Hepatocyte (in vitro differentiated cells): ENCODE data around the gene SYNJ1. TPM values are rescaled to one million over a fixed set of nuclear protein-coding genes. Genes with fewer than 3 reads are reported as not detected.
"Not testable (repeated sequence)": the region's sequence is repeated elsewhere in the genome, so short reads cannot be mapped to it uniquely, and the experiment has no call there.

ENCODE experiments used
- DNase-seq: peaks from one replicate; pipeline ENCODE4 v3.0.0-alpha.2; 2016; ENCODE audit warnings: low spot score
- H2AFZ ChIP-seq: fragments of 200-600 bp; sonication (generic); 2 replicates; pipeline ENCODE4 v1.6.0; 2016; ENCODE audit warnings: antibody characterized with exemption, mild to moderate bottlenecking
- H3K27ac ChIP-seq: fragments of 200-600 bp; sonication (generic); 2 replicates; pipeline ENCODE4 v1.5.1; 2016; ENCODE audit warnings: mild to moderate bottlenecking
- H3K27me3 ChIP-seq: fragments of 200-600 bp; sonication (generic); 2 replicates; pipeline ENCODE4 v1.6.1; 2016
- H3K36me3 ChIP-seq: fragments of 200-600 bp; sonication (generic); replicated peaks from 2 replicates; pipeline ENCODE4 v1.5.1; 2016; ENCODE audit warnings: low read depth; ENCODE audit not compliant: insufficient read depth
- H3K4me1 ChIP-seq: fragments of 200-600 bp; sonication (generic); 2 replicates; pipeline ENCODE4 v1.5.1; 2016; ENCODE audit warnings: mild to moderate bottlenecking, moderate library complexity; ENCODE audit not compliant: insufficient read depth
- H3K4me2 ChIP-seq: fragments of 200-600 bp; sonication (generic); 2 replicates; pipeline ENCODE4 v1.6.0; 2016
- H3K4me3 ChIP-seq: fragments of 200-600 bp; sonication (generic); 2 replicates; pipeline ENCODE4 v1.5.1; 2016; ENCODE audit warnings: mild to moderate bottlenecking
- H3K79me2 ChIP-seq: fragments of 200-600 bp; sonication (generic); 2 replicates; pipeline ENCODE4 v1.6.0; 2017; ENCODE audit warnings: mild to moderate bottlenecking
- H3K9me2 ChIP-seq: fragments of 200-600 bp; sonication (generic); replicated peaks from 2 replicates; pipeline ENCODE4 v1.6.0; 2017; ENCODE audit warnings: mild to moderate bottlenecking; ENCODE audit not compliant: insufficient read depth
- H3K9me3 ChIP-seq: fragments of 200-600 bp; sonication (generic); 2 replicates; pipeline ENCODE4 v1.5.1; 2016; ENCODE audit warnings: low read depth, mild to moderate bottlenecking
- H4K20me1 ChIP-seq: fragments of 200-600 bp; sonication (generic); 2 replicates; pipeline ENCODE4 v1.6.0; 2016; ENCODE audit warnings: mild to moderate bottlenecking; ENCODE audit not compliant: insufficient read depth, poor library complexity, severe bottlenecking
- CTCF ChIP-seq: fragments of 200-600 bp; sonication (generic); IDR thresholded peaks from 2 replicates; pipeline ENCODE4 v1.5.1; 2016; ENCODE audit warnings: antibody characterized with exemption, mild to moderate bottlenecking; ENCODE audit not compliant: poor library complexity
- EZH2 ChIP-seq: fragments of 200-600 bp; sonication (generic); IDR thresholded peaks from 2 replicates; pipeline ENCODE4 v1.6.1; 2016; ENCODE audit warnings: antibody characterized with exemption, mild to moderate bottlenecking, borderline replicate concordance
- EZH2phosphoT487 ChIP-seq: fragments of 200-600 bp; sonication (generic); IDR thresholded peaks from one replicate; pipeline ENCODE4 v1.6.1; 2018; ENCODE audit warnings: antibody characterized with exemption, mild to moderate bottlenecking, low read depth, moderate library complexity; ENCODE audit not compliant: unreplicated experiment, severe bottlenecking
- WGBS: methylation state at CpG from one replicate; pipeline ENCODE4 v1.1.6; 2016; ENCODE audit warnings: low lambda C conversion rate; ENCODE audit errors: missing lambda C conversion rate; 5-methylcytosine and 5-hydroxymethylcytosine counted together
- polyA plus RNA-seq: library from polyadenylated mRNA; unstranded; fragments of >200 nt; fragmentation: Nextera tagmentation; extraction: Ambion mirVana; gene quantifications from 2 replicates; pipeline ENCODE4 v1.2.1, GENCODE V29; 2016
- total RNA-seq: library from RNA; depleted of rRNA; stranded (reverse); fragments of >200 nt; gene quantifications from 2 replicates; pipeline ENCODE4 v1.2.3, GENCODE V29; 2014

SYNJ1 gene
- total and polyA plus RNA-seq, 2 experiments from 2014 or later = 3.9 to 8.9 TPM

GRCh38 chr21:32666258-32666657, 61.6 kb downstream of the SYNJ1 start:
- peaks cover 17% of the 10 kb centered on the region for H3K9me3 ChIP-seq
- no peaks in the 10 kb centered on the region for H4K20me1 ChIP-seq
- no peak overlapping the region for H2AFZ ChIP-seq
- H3K4me3 ChIP-seq = no peak overlapping the region
- H3K4me1 ChIP-seq = no peaks in the 10 kb centered on the region
- DNase-seq = no peak
- WGBS = 65% methylated on average over 1 of the region's 1 CpG
- H3K79me2 ChIP-seq = no peaks in the 10 kb centered on the region
- TF ChIP-seq EZH2phosphoT487 = no peak
- TF ChIP-seq CTCF = no peak
- no peak for TF ChIP-seq EZH2
- peaks cover 7% of the 10 kb centered on the region for H3K36me3 ChIP-seq
- H3K27me3 ChIP-seq = no peaks in the 10 kb centered on the region
- no peak overlapping the region for H3K27ac ChIP-seq
- no peak overlapping the region for H3K4me2 ChIP-seq
- H3K9me2 ChIP-seq = no peaks in the 10 kb centered on the region

DNA sequence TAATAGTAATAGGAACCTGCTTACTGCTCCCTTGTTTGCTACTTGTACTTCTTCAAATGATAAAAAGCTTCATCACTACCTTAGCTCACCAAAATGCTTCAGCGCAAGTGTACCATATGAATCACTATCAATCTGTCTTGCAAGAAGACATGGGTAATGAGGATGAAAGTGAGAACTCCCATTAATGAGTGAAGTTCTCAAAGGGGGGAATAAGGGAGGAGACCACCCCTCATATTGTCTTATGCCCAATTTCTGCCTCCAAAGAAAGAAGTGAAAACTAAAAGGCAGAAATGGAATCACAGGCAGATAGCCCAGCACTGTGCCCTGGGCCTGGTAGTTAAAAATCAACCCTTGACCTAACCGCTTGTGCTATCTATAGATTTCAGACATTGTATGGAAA, 63.7 kb downstream of the SYNJ1 start:
- H3K4me1 ChIP-seq, H3K4me3 ChIP-seq, H4K20me1 ChIP-seq, H3K27ac ChIP-seq, H2AFZ ChIP-seq, H3K4me2 ChIP-seq, H3K27me3 ChIP-seq, H3K9me2 ChIP-seq, H3K36me3 ChIP-seq, H3K79me2 ChIP-seq, DNase-seq: not testable (repeated sequence)
- peaks cover 17% of the 10 kb centered on the region for H3K9me3 ChIP-seq
- 100% methylated on average over 2 of the region's 2 CpGs for WGBS

DNA sequence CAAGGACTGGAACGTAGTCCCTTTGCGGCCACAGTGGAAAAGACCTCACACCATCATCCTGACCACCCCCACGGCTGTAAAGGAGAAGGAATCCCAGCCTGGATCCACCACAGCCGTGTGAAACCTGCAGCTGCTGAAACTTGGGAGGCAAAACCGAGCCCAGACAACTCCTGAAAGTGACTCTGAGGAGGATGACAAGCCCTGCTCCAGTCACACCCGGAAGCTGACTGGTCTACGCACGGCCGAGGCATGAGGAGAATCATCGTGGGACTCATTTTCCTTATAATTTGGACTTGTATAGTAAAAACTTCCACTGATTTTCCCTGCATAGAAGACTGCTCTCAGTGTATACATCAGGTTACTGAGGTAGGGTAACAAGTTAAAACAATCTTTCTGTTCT, 65.8 kb downstream of the SYNJ1 start:
- 90% methylated on average over 10 of the region's 10 CpGs for WGBS
- not testable (repeated sequence) for H3K36me3 ChIP-seq, H3K9me2 ChIP-seq, H3K27ac ChIP-seq, H3K4me2 ChIP-seq, DNase-seq, H3K4me1 ChIP-seq, H3K4me3 ChIP-seq, H3K27me3 ChIP-seq, H4K20me1 ChIP-seq, H2AFZ ChIP-seq, H3K79me2 ChIP-seq
- H3K9me3 ChIP-seq = peaks cover 17% of the 10 kb centered on the region

DNA sequence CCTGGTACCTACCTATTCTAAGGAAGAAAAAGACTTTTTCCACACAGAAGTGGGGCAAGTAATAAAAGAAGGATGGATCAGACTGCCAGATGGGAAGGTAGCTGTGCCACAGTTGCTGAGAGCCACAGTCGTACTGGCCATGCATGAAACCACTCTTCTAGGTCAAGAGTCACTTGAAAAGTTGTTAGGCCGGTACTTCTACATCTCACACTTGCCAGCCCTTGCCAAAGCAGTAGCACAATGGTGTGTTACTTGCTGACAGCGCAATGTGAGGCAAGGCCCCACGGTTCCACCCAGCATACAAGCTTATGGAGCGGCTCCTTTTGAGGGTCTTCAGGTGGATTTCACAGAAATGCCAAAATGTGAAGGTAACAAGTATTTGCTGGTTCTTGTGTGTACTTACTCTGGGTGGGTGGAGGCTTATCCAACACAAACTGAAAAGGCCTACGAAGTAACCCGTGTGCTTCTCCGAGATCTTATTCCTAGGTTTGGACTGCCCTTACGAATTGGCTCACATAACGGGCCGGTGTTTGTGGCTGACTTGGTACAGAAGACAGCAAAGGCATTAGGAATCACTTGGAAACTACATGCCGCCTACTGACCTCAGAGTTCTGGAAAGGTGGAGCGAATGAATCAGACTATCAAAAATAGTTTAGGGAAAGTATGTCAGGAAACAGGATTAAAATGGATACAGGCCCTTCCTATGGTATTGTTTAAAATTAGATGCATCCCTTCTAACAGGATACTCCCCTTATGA, 66.6 kb downstream of the SYNJ1 start:
- DNase-seq, H3K4me2 ChIP-seq, H3K36me3 ChIP-seq, H3K27me3 ChIP-seq, H3K9me2 ChIP-seq, H3K27ac ChIP-seq, H3K4me3 ChIP-seq, H3K79me2 ChIP-seq, H4K20me1 ChIP-seq, H2AFZ ChIP-seq, H3K4me1 ChIP-seq: not testable (repeated sequence)
- H3K9me3 ChIP-seq = peaks cover 17% of the 10 kb centered on the region
- WGBS = 93% methylated on average over 13 of the region's 13 CpGs

DNA sequence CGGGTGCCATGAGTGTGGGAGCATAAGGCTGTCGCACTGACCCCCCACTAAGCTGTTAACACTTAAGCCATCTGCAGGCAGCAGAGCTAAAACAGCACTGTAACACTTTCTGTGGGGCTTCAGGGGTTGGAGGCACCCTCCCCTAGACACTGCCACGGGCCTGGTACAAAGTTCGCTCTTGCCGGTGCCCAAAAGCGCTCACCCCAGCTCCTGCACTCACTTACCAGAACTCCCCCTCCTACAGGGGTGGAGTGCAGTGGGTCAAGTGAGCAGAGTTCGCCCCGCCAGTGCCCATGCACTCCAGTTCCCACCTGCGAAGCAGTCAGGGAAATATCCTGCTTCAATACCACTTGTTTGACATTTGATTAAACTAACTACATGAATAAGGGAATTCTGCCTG, 69.3 kb downstream of the SYNJ1 start:
- Histone ChIP-seq H3K9me3 (peaks cover 2% of the 10 kb centered on the region), H3K27me3 (no peaks in the 10 kb centered on the region), H2AFZ (no peak overlapping the region), H3K79me2 (no peaks in the 10 kb centered on the region), H3K4me3 (no peak overlapping the region), H4K20me1 (no peaks in the 10 kb centered on the region), H3K36me3 (no peaks in the 10 kb centered on the region), H3K4me1 (no peaks in the 10 kb centered on the region), H3K9me2 (no peaks in the 10 kb centered on the region), H3K27ac (no peak overlapping the region), H3K4me2 (no peak overlapping the region)
- TF ChIP-seq EZH2phosphoT487 (no peak), CTCF (no peak), EZH2 (no peak)
- no peak for DNase-seq
- WGBS = 85% methylated on average over 9 of the region's 9 CpGs
